G401 (cell line): ENCODE measurements around the gene TOM1L1. TPM values are rescaled to one million over a fixed set of nuclear protein-coding genes. Genes with fewer than 3 reads are reported as not detected.

Source experiments
- DNase-seq: peaks from one replicate; pipeline ENCODE4 v3.0.0-alpha.2; 2015; ENCODE audit warnings: low spot score
- in situ Hi-C: cut with HindIII; loops from 2 replicates; pipeline ENCODE4 v1.10.0; 2016; ENCODE audit warnings: low sequenced_read_pairs, mixed read lengths
- total RNA-seq: library from RNA; depleted of rRNA; stranded (reverse); fragments of >200 nt; shearing (Covaris generic); gene quantifications from 2 replicates; pipeline ENCODE4 v1.2.3, GENCODE V29; 2014

The TOM1L1 gene
- total RNA-seq, 1 experiment from 2014 or later: 13.8 TPM

- in situ Hi-C loops: no loop called here
- no peak for DNase-seq
Measured at GRCh38 chr17:54935471-54935870, 34.8 kb downstream of the TOM1L1 start.

- in situ Hi-C loops: no loop called here
- no peak for DNase-seq
Measured at GRCh38 chr17:54937018-54937417, 36.4 kb downstream of the TOM1L1 start.

GRCh38 chr17:54937426-54937825 is 36.8 kb downstream of the TOM1L1 start:
- DNase-seq: no peak
- in situ Hi-C loops: no loop called here

GRCh38 chr17:54941285-54941684 is 40.6 kb downstream of the TOM1L1 start:
- no peak for DNase-seq
- in situ Hi-C loops: no loop called here

GRCh38 chr17:54944796-54945195 is 44.1 kb downstream of the TOM1L1 start:
- in situ Hi-C loops: no loop called here
- DNase-seq: no peak

GRCh38 chr17:54945231-54945630 is 44.6 kb downstream of the TOM1L1 start:
- DNase-seq: no peak
- in situ Hi-C loops: no loop called here

- in situ Hi-C loops: no loop called here
Measured at GRCh38 chr17:54945671-54946070, 45.0 kb downstream of the TOM1L1 start.

GRCh38 chr17:54947396-54947795 is 46.7 kb downstream of the TOM1L1 start:
- in situ Hi-C loops: no loop called here
- no peak for DNase-seq

More at GRCh38 chr17:54945671-54946070, 45.0 kb downstream of the TOM1L1 start:
- no peak for DNase-seq

GRCh38 chr17:54948380-54948779 is 47.7 kb downstream of the TOM1L1 start:
- in situ Hi-C loops: no loop called here

GRCh38 chr17:54950116-54950515 is 49.5 kb downstream of the TOM1L1 start:
- in situ Hi-C loops: no loop called here
- DNase-seq: no peak

More at GRCh38 chr17:54948380-54948779, 47.7 kb downstream of the TOM1L1 start:
- no peak for DNase-seq

- DNase-seq: no peak
- in situ Hi-C loops: no loop called here
Measured at GRCh38 chr17:54951286-54951685, 50.6 kb downstream of the TOM1L1 start.

- no peak for DNase-seq
- in situ Hi-C loops: no loop called here
Measured at GRCh38 chr17:54956791-54957190, 56.1 kb downstream of the TOM1L1 start.

- DNase-seq: no peak
- in situ Hi-C loops: no loop called here
Measured at GRCh38 chr17:54967621-54968261, 67.1 kb downstream of the TOM1L1 start.

GRCh38 chr17:54968262-54968987 is 67.8 kb downstream of the TOM1L1 start, which contains the start of the genes COX11 and STXBP4:
TSS of gene COX11 (minus strand) at chr17:54968654. CDS start at chr17:54968646, 8 bp downstream.
TSS of gene STXBP4 (plus strand) at chr17:54968765. CDS start at chr17:54986220, 17,455 bp downstream.
- in situ Hi-C loops: no loop called here
- DNase-seq: peak; percentile 98

GRCh38 chr17:54968988-54969332 is 68.3 kb downstream of the TOM1L1 start:
- in situ Hi-C loops: no loop called here
- DNase-seq: no peak

- in situ Hi-C loops: no loop called here
- no peak for DNase-seq
Measured at GRCh38 chr17:54969658-54970572, 69.3 kb downstream of the TOM1L1 start.

- DNase-seq: no peak
- in situ Hi-C loops: no loop called here
Measured at GRCh38 chr17:54971147-54971546, 70.5 kb downstream of the TOM1L1 start.

- no peak for DNase-seq
- in situ Hi-C loops: no loop called here
Measured at GRCh38 chr17:54971901-54972300, 71.2 kb downstream of the TOM1L1 start.

- DNase-seq: no peak
- in situ Hi-C loops: no loop called here
Measured at GRCh38 chr17:54972406-54973138, 71.9 kb downstream of the TOM1L1 start.
